GM23338 (cell line): ENCODE data around the gene RICTOR. TPM values are rescaled to one million over a fixed set of nuclear protein-coding genes. Genes with fewer than 3 reads are reported as not detected.

ENCODE experiments used
- ATAC-seq: fragments of 200-7000 bp; cut with Tn5 transposase; 3 replicates; pipeline ENCODE4 v1.9.1; 2020
- DNase-seq: peaks from one replicate; pipeline ENCODE4 v3.0.0-alpha.2; 2015; ENCODE audit warnings: low spot score
- H2AFZ ChIP-seq: fragments of 200-600 bp; sonication (generic); 2 replicates; pipeline ENCODE4 v1.8.0; 2016; ENCODE audit warnings: antibody characterized with exemption, mild to moderate bottlenecking, moderate library complexity
- H3F3A ChIP-seq: fragments of 200-600 bp; sonication (generic); replicated peaks from 2 replicates; pipeline ENCODE4 v1.8.0; 2017; ENCODE audit warnings: antibody characterized with exemption, mixed run types, low read depth
- H3K27ac ChIP-seq: fragments of 200-600 bp; sonication (generic); 2 replicates; pipeline ENCODE4 v1.6.1; 2016; ENCODE audit warnings: low read depth
- H3K27me3 ChIP-seq: fragments of 200-600 bp; sonication (generic); 2 replicates; pipeline ENCODE4 v1.8.0; 2016; ENCODE audit warnings: mild to moderate bottlenecking, mixed run types, moderate library complexity; ENCODE audit not compliant: insufficient read depth
- H3K36me3 ChIP-seq: fragments of 200-600 bp; sonication (generic); 2 replicates; pipeline ENCODE4 v1.8.0; 2016; ENCODE audit warnings: mild to moderate bottlenecking; ENCODE audit not compliant: insufficient read depth
- H3K4me1 ChIP-seq: fragments of 200-600 bp; sonication (generic); 2 replicates; pipeline ENCODE4 v1.8.0; 2016; ENCODE audit warnings: mild to moderate bottlenecking, moderate library complexity; ENCODE audit not compliant: insufficient read depth
- H3K4me2 ChIP-seq: fragments of 200-600 bp; sonication (generic); 2 replicates; pipeline ENCODE4 v1.7.1; 2017; ENCODE audit warnings: mixed run types
- H3K4me3 ChIP-seq: fragments of 200-600 bp; sonication (generic); 2 replicates; pipeline ENCODE4 v1.6.1; 2016; ENCODE audit warnings: mixed run types
- H3K79me2 ChIP-seq: fragments of 200-600 bp; sonication (generic); replicated peaks from 2 replicates; pipeline ENCODE4 v1.8.0; 2017; ENCODE audit warnings: mild to moderate bottlenecking; ENCODE audit not compliant: insufficient read depth
- H3K9me2 ChIP-seq: fragments of 200-600 bp; sonication (generic); 2 replicates; pipeline ENCODE4 v1.8.0; 2017; ENCODE audit not compliant: insufficient read depth
- H4K20me1 ChIP-seq: fragments of 200-600 bp; sonication (generic); replicated peaks from 2 replicates; pipeline ENCODE4 v1.8.0; 2017; ENCODE audit warnings: mild to moderate bottlenecking; ENCODE audit not compliant: insufficient read depth
- H3K27ac Mint-ChIP-seq: 2 replicates; pipeline ENCODE4 v1.8.0; 2020; ENCODE audit warnings: inconsistent platforms, mild to moderate bottlenecking, moderate library complexity, mixed read lengths
- H3K27me3 Mint-ChIP-seq: 3 replicates; pipeline ENCODE4 v1.8.0; 2022; ENCODE audit warnings: low read depth, mild to moderate bottlenecking, moderate library complexity, mixed read lengths, inconsistent platforms; ENCODE audit not compliant: insufficient read depth, poor library complexity
- H3K36me3 Mint-ChIP-seq: 3 replicates; pipeline ENCODE4 v1.8.0; 2021; ENCODE audit warnings: low read depth, mild to moderate bottlenecking, inconsistent platforms, moderate library complexity, mixed read lengths
- H3K4me1 Mint-ChIP-seq: 3 replicates; pipeline ENCODE4 v1.8.0; 2020; ENCODE audit warnings: mild to moderate bottlenecking, inconsistent platforms, mixed read lengths
- H3K4me3 Mint-ChIP-seq: 3 replicates; pipeline ENCODE4 v1.8.0; 2021; ENCODE audit warnings: moderate library complexity, mild to moderate bottlenecking, inconsistent platforms, mixed read lengths
- H3K9me3 Mint-ChIP-seq: 3 replicates; pipeline ENCODE4 v1.8.0; 2020; ENCODE audit warnings: moderate library complexity, mild to moderate bottlenecking, inconsistent platforms, mixed read lengths
- CREB1 ChIP-seq: fragments of 250-450 bp; sonication (Bioruptor Pico); IDR thresholded peaks from 2 replicates; pipeline ENCODE4 v1.5.0; 2020; ENCODE audit warnings: low read depth, mild to moderate bottlenecking, moderate library complexity
- CTCF ChIP-seq, 2 experiments: fragments of 200-600 bp in 1 of 2; sonication (generic) in 1 of 2; conservative IDR thresholded peaks; 2 replicates each; pipeline versions ENCODE4 v1.5.1 to v1.6.1; 2016 to 2017; ENCODE audit warnings: antibody characterized with exemption in 2 of 2, low read depth in 2 of 2, mild to moderate bottlenecking in 2 of 2, moderate library complexity in 1 of 2
- EZH2 ChIP-seq: fragments of 200-600 bp; sonication (generic); IDR thresholded peaks from one replicate; pipeline ENCODE4 v1.8.0; 2017; ENCODE audit warnings: antibody characterized with exemption, mild to moderate bottlenecking, low read depth; ENCODE audit not compliant: unreplicated experiment
- EZH2phosphoT487 ChIP-seq: fragments of 200-600 bp; sonication (generic); IDR thresholded peaks from one replicate; pipeline ENCODE4 v1.8.1; 2018; ENCODE audit warnings: antibody characterized with exemption; ENCODE audit not compliant: unreplicated experiment
- JUNB ChIP-seq: IDR thresholded peaks from one replicate; pipeline ENCODE4 v1.6.1; 2016; ENCODE audit warnings: antibody characterized with exemption; ENCODE audit not compliant: unreplicated experiment
- NANOG ChIP-seq: IDR thresholded peaks from 2 replicates; pipeline ENCODE4 v1.6.1; 2016; ENCODE audit warnings: antibody characterized with exemption, borderline replicate concordance
- POLR2AphosphoS5 ChIP-seq: IDR thresholded peaks from 2 replicates; pipeline ENCODE4 v1.6.1; 2016; ENCODE audit warnings: antibody characterized with exemption, low read depth
- REST ChIP-seq: IDR thresholded peaks from one replicate; pipeline ENCODE4 v1.6.1; 2018; ENCODE audit warnings: antibody characterized with exemption; ENCODE audit not compliant: unreplicated experiment
- STAT1 ChIP-seq: IDR thresholded peaks from one replicate; pipeline ENCODE4 v1.6.1; 2016; ENCODE audit warnings: antibody characterized with exemption; ENCODE audit not compliant: unreplicated experiment
- ZNF114 ChIP-seq: fragments of 250-450 bp; sonication (Bioruptor Pico); IDR thresholded peaks from 2 replicates; pipeline ENCODE4 v1.5.0; 2020; ENCODE audit warnings: mild to moderate bottlenecking, moderate library complexity
- ZNF331 ChIP-seq: fragments of 250-450 bp; sonication (Bioruptor Pico); IDR thresholded peaks from 2 replicates; pipeline ENCODE4 v1.5.0; 2020; ENCODE audit warnings: low read depth, mild to moderate bottlenecking, moderate library complexity
- polyA plus RNA-seq: library from polyadenylated mRNA; unstranded; fragments of >200 nt; fragmentation: Nextera tagmentation; extraction: Ambion mirVana; gene quantifications from 2 replicates; pipeline ENCODE4 v1.2.1, GENCODE V29; 2016
- total RNA-seq: library from RNA; depleted of rRNA; stranded (reverse); fragments of >200 nt; shearing (Covaris generic); gene quantifications from 2 replicates; pipeline ENCODE4 v1.2.3, GENCODE V29; 2014
- TF ChIP-seq, protein P1 (sequence below): IDR thresholded peaks from 2 replicates; pipeline ENCODE4 v1.6.1; 2016; ENCODE audit warnings: antibody characterized with exemption
- TF ChIP-seq, protein P2 (sequence below): fragments of 250-450 bp; sonication (Bioruptor Pico); IDR thresholded peaks from 2 replicates; pipeline ENCODE4 v1.5.0; 2020; ENCODE audit warnings: mild to moderate bottlenecking, moderate library complexity

The RICTOR gene
- total and polyA plus RNA-seq, 2 experiments from 2014 or later = 9.9 to 27.4 TPM

- H3K9me2 ChIP-seq = no peaks in the 10 kb centered on the region
- no peak overlapping the region for H3K27ac ChIP-seq
- H4K20me1 ChIP-seq = no peaks in the 10 kb centered on the region
- TF ChIP-seq NANOG (no peak), ZNF331 (CRISPR knock-in tag) (no peak), REST (no peak), CTCF (conservative IDR thresholded peaks at IDR 0.05; ENCODE audit: low read depth in 2 of 2) (no peak), ZNF114 (CRISPR knock-in tag) (no peak), JUNB (no peak), EZH2phosphoT487 (no peak), CREB1 (CRISPR knock-in tag) (no peak), POLR2AphosphoS5 (no peak), EZH2 (no peak), STAT1 (no peak)
- TF ChIP-seq, protein P1, sequence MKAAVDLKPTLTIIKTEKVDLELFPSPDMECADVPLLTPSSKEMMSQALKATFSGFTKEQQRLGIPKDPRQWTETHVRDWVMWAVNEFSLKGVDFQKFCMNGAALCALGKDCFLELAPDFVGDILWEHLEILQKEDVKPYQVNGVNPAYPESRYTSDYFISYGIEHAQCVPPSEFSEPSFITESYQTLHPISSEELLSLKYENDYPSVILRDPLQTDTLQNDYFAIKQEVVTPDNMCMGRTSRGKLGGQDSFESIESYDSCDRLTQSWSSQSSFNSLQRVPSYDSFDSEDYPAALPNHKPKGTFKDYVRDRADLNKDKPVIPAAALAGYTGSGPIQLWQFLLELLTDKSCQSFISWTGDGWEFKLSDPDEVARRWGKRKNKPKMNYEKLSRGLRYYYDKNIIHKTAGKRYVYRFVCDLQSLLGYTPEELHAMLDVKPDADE = no peak
- TF ChIP-seq, protein P2, sequence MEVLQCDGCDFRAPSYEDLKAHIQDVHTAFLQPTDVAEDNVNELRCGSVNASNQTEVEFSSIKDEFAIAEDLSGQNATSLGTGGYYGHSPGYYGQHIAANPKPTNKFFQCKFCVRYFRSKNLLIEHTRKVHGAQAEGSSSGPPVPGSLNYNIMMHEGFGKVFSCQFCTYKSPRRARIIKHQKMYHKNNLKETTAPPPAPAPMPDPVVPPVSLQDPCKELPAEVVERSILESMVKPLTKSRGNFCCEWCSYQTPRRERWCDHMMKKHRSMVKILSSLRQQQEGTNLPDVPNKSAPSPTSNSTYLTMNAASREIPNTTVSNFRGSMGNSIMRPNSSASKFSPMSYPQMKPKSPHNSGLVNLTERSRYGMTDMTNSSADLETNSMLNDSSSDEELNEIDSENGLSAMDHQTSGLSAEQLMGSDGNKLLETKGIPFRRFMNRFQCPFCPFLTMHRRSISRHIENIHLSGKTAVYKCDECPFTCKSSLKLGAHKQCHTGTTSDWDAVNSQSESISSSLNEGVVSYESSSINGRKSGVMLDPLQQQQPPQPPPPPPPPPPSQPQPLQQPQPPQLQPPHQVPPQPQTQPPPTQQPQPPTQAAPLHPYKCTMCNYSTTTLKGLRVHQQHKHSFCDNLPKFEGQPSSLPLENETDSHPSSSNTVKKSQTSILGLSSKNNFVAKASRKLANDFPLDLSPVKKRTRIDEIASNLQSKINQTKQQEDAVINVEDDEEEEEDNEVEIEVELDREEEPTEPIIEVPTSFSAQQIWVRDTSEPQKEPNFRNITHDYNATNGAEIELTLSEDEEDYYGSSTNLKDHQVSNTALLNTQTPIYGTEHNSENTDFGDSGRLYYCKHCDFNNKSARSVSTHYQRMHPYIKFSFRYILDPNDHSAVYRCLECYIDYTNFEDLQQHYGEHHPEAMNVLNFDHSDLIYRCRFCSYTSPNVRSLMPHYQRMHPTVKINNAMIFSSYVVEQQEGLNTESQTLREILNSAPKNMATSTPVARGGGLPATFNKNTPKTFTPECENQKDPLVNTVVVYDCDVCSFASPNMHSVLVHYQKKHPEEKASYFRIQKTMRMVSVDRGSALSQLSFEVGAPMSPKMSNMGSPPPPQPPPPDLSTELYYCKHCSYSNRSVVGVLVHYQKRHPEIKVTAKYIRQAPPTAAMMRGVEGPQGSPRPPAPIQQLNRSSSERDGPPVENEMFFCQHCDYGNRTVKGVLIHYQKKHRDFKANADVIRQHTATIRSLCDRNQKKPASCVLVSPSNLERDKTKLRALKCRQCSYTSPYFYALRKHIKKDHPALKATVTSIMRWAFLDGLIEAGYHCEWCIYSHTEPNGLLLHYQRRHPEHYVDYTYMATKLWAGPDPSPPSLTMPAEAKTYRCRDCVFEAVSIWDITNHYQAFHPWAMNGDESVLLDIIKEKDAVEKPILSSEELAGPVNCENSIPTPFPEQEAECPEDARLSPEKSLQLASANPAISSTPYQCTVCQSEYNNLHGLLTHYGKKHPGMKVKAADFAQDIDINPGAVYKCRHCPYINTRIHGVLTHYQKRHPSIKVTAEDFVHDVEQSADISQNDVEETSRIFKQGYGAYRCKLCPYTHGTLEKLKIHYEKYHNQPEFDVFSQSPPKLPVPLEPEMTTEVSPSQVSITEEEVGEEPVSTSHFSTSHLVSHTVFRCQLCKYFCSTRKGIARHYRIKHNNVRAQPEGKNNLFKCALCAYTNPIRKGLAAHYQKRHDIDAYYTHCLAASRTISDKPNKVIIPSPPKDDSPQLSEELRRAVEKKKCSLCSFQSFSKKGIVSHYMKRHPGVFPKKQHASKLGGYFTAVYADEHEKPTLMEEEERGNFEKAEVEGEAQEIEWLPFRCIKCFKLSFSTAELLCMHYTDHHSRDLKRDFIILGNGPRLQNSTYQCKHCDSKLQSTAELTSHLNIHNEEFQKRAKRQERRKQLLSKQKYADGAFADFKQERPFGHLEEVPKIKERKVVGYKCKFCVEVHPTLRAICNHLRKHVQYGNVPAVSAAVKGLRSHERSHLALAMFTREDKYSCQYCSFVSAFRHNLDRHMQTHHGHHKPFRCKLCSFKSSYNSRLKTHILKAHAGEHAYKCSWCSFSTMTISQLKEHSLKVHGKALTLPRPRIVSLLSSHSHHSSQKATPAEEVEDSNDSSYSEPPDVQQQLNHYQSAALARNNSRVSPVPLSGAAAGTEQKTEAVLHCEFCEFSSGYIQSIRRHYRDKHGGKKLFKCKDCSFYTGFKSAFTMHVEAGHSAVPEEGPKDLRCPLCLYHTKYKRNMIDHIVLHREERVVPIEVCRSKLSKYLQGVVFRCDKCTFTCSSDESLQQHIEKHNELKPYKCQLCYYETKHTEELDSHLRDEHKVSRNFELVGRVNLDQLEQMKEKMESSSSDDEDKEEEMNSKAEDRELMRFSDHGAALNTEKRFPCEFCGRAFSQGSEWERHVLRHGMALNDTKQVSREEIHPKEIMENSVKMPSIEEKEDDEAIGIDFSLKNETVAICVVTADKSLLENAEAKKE (CRISPR knock-in tag) = no peak
- Mint-ChIP-seq H3K36me3 (no peaks in the 10 kb centered on the region; the same call in 2 of the 3 replicates), H3K9me3 (0 out of 3 replicates have a peak, but pooled peaks cover 4% of the 10 kb centered on the region), H3K4me1 (peaks cover 21% of the 10 kb centered on the region), H3K4me3 (no peak overlapping the region), H3K27ac (no peak overlapping the region), H3K27me3 (peaks cover 8% of the 10 kb centered on the region)
- H3F3A ChIP-seq = no peaks in the 10 kb centered on the region
- no peaks in the 10 kb centered on the region for H3K27me3 ChIP-seq
- ATAC-seq = no peak
- DNase-seq = no peak
- H3K4me3 ChIP-seq = no peak overlapping the region
- H3K4me1 ChIP-seq = peaks cover 12% of the 10 kb centered on the region
- no peaks in the 10 kb centered on the region for H3K36me3 ChIP-seq
- no peak overlapping the region for H2AFZ ChIP-seq
- H3K79me2 ChIP-seq = no peaks in the 10 kb centered on the region
- no peak overlapping the region for H3K4me2 ChIP-seq
Observed at GRCh38 chr5:39079147-39079546, 4.9 kb upstream of the RICTOR start.
